ENCODE measurements around the gene TMEM72.
A peak's percentile ranks its signal among the peaks of the same experiment; 100 is the strongest.
"Not testable (repeated sequence)": the region's sequence is repeated elsewhere in the genome, so short reads cannot be mapped to it uniquely, and the experiment has no call there.

Gene TMEM72

GRCh38 chr10:44911081-44911540, at the start of gene TMEM72:
TMEM72 (plus strand) TSS chr10:44911337; CDS start chr10:44911513, 176 bp downstream.
- no peaks in the 10 kb centered on the region for H3K36me3 Mint-ChIP-seq (ENCODE audit: low read depth)
- peaks cover 14% of the 10 kb centered on the region for H3K4me1 Mint-ChIP-seq (ENCODE audit: low read depth)
- H3K9me3 Mint-ChIP-seq = no peaks in the 10 kb centered on the region
- H3K27ac Mint-ChIP-seq = no peak within 1 kb of the TSS
- H3K27me3 Mint-ChIP-seq = no peaks in the 10 kb centered on the region
- H3K4me3 Mint-ChIP-seq = no peak within 1 kb of the TSS

DNA sequence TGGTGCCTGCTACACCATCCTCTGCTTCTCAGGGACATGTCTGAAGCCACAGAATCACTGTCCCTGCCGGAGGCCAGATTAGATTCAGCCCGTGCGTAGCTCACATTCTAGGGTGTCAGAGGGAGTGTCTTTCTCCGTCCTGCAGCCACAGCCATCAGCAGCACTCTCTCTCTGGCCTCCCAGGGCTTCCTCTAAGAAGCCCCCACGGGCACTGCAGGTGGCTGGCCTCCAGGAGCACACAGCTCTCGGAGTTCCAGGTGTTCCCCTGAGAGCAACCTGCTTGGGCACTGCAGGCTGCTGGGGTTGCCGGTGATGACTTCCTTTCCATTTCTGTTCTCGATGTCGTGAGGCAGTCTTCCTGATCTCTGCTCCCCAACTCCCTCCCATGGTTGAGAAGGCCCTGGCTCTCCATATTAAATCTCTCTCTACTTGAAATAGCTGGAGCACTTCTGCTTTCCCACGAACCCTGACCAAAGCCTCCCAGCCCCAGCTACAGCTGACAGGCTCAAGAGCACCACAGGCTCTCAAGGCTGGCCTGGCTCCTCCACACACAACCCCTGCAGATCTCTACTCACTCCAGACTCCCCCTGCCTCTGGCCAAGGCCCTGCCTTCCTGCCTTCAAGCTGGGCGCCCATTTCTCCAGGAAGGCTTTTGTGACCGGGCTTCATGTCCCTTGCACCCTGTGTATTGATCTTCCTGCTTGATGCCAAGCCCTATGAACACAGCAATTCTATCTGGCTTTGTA, 49.0 kb upstream of the TMEM72 start:
- Mint-ChIP-seq H3K27ac (no peak overlapping the region), H3K4me3 (no peak overlapping the region), H3K4me1 (ENCODE audit: low read depth) (peaks cover 13% of the 10 kb centered on the region), H3K9me3 (no peaks in the 10 kb centered on the region), H3K27me3 (peaks cover 44% of the 10 kb centered on the region), H3K36me3 (ENCODE audit: low read depth) (no peaks in the 10 kb centered on the region)

GRCh38 chr10:44862924-44863323, 48.2 kb upstream of the TMEM72 start:
- Mint-ChIP-seq H3K27ac (no peak overlapping the region), H3K9me3 (no peaks in the 10 kb centered on the region), H3K36me3 (ENCODE audit: low read depth) (no peaks in the 10 kb centered on the region), H3K4me3 (no peak overlapping the region), H3K4me1 (ENCODE audit: low read depth) (peaks cover 13% of the 10 kb centered on the region), H3K27me3 (peaks cover 48% of the 10 kb centered on the region)

GRCh38 chr10:44863344-44864047, 47.6 kb upstream of the TMEM72 start:
- Mint-ChIP-seq H3K9me3 (no peaks in the 10 kb centered on the region), H3K36me3 (ENCODE audit: low read depth) (no peaks in the 10 kb centered on the region), H3K27ac (no peak overlapping the region), H3K27me3 (peaks cover 52% of the 10 kb centered on the region), H3K4me1 (ENCODE audit: low read depth) (peaks cover 13% of the 10 kb centered on the region), H3K4me3 (peak overlapping the region; percentile 83)

- H3K9me3 Mint-ChIP-seq = no peaks in the 10 kb centered on the region
- H3K4me3 Mint-ChIP-seq = peak overlapping the region; percentile 83
- peaks cover 13% of the 10 kb centered on the region for H3K4me1 Mint-ChIP-seq (ENCODE audit: low read depth)
- H3K27ac Mint-ChIP-seq = no peak overlapping the region
- no peaks in the 10 kb centered on the region for H3K36me3 Mint-ChIP-seq (ENCODE audit: low read depth)
- peaks cover 56% of the 10 kb centered on the region for H3K27me3 Mint-ChIP-seq
Measured at GRCh38 chr10:44864051-44864450, 47.1 kb upstream of the TMEM72 start.

DNA sequence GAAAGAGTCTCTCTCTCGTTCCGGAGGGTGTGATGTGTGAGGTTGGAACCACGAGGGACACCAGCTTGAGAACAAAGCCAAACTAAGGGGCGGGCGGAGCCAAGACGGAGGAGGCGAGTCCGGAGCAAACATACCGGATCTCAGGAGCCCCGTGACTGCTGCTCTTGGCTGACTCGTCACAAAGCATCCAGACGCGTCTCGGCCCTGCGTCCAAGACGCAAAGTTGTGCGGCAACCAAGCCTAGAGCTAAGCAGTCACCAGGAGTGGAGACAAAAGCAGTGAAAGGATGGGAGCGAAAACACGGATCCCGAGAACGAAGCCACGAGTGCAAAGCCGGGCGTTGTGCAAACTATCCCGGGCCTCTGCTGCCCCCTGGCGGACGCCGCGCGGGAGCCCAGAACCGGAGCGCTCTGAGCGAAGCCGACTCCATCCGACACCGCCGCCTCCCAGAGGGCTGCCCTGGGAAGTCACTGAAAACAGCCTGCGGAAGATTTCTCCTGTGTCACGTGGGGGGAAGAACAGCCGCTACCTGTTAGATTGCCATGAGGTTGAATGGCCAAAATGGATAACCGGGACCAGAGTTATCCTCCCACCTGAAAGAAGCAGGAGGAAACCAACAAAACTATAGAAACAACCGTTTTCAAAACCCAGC, 46.4 kb upstream of the TMEM72 start:
- Mint-ChIP-seq H3K9me3 (no peaks in the 10 kb centered on the region), H3K36me3 (ENCODE audit: low read depth) (no peaks in the 10 kb centered on the region), H3K4me3 (peak overlapping the region; percentile 83), H3K27me3 (peaks cover 59% of the 10 kb centered on the region), H3K27ac (no peak overlapping the region), H3K4me1 (ENCODE audit: low read depth) (peaks cover 13% of the 10 kb centered on the region)

DNA sequence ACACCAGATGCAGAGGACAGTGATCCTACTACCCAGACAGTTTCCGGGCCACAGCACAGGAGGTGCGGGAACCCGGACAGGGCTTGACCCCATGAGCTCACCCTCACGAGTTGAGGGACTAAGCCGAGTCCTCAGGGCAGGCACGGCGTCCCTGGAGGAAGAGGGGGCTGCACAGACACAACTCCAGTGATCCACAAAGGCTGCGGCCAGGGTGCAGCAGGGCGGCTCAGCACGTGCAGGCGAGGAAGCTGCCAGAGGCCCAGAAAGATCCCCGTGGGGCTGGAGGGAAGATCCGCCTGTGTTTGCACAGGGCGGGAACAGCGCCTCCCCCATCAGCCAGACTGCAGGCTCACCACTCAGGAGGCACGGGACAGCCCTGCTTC, 45.9 kb upstream of the TMEM72 start:
- peaks cover 62% of the 10 kb centered on the region for H3K27me3 Mint-ChIP-seq
- H3K4me3 Mint-ChIP-seq = peak overlapping the region; percentile 83
- no peaks in the 10 kb centered on the region for H3K9me3 Mint-ChIP-seq
- H3K36me3 Mint-ChIP-seq (ENCODE audit: low read depth) = no peaks in the 10 kb centered on the region
- H3K27ac Mint-ChIP-seq = no peak overlapping the region
- H3K4me1 Mint-ChIP-seq (ENCODE audit: low read depth) = peaks cover 13% of the 10 kb centered on the region

GRCh38 chr10:44866367-44866766, 44.8 kb upstream of the TMEM72 start:
- peaks cover 67% of the 10 kb centered on the region for H3K27me3 Mint-ChIP-seq
- not testable (repeated sequence) for H3K4me3 Mint-ChIP-seq; H3K27ac Mint-ChIP-seq; H3K9me3 Mint-ChIP-seq; H3K36me3 Mint-ChIP-seq (ENCODE audit: low read depth)
- peaks cover 13% of the 10 kb centered on the region for H3K4me1 Mint-ChIP-seq (ENCODE audit: low read depth)

DNA sequence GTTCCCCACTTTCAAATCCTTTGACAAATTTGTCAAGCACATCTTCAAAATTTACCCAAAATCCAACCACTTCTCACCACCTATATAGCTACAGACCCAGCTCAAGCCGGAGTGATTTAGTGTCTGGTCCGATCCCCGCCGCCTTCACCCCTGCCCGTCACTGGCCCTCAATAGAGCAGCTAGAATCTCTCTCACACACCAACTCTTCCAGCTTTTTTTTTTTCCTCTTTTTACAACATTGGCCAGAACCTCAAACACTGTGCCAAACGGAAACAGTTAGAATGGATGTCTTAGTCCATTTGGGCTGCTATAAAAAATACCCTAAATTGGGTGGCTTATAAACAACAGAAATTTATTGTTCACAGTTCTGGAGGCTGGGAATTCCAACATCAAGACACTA, 41.1 kb upstream of the TMEM72 start:
- Mint-ChIP-seq H3K36me3 (ENCODE audit: low read depth) (no peaks in the 10 kb centered on the region), H3K4me3 (no peak overlapping the region), H3K27ac (no peak overlapping the region), H3K4me1 (ENCODE audit: low read depth) (peaks cover 1% of the 10 kb centered on the region), H3K27me3 (peaks cover 43% of the 10 kb centered on the region), H3K9me3 (no peaks in the 10 kb centered on the region)

GRCh38 chr10:44873160-44873559, 38.0 kb upstream of the TMEM72 start:
- no peak overlapping the region for H3K4me3 Mint-ChIP-seq
- H3K27me3 Mint-ChIP-seq = peaks cover 19% of the 10 kb centered on the region
- no peaks in the 10 kb centered on the region for H3K36me3 Mint-ChIP-seq (ENCODE audit: low read depth)
- no peak overlapping the region for H3K27ac Mint-ChIP-seq
- no peaks in the 10 kb centered on the region for H3K9me3 Mint-ChIP-seq
- no peaks in the 10 kb centered on the region for H3K4me1 Mint-ChIP-seq (ENCODE audit: low read depth)

- Mint-ChIP-seq H3K27ac (no peak overlapping the region), H3K9me3 (no peaks in the 10 kb centered on the region), H3K36me3 (ENCODE audit: low read depth) (no peaks in the 10 kb centered on the region), H3K4me1 (ENCODE audit: low read depth) (peaks cover 7% of the 10 kb centered on the region), H3K27me3 (peaks cover 10% of the 10 kb centered on the region), H3K4me3 (no peak overlapping the region)
Measured at GRCh38 chr10:44874166-44874565, 37.0 kb upstream of the TMEM72 start.

- H3K9me3 Mint-ChIP-seq = no peaks in the 10 kb centered on the region
- peaks cover 14% of the 10 kb centered on the region for H3K4me1 Mint-ChIP-seq (ENCODE audit: low read depth)
- peak overlapping the region; percentile 83 for H3K4me3 Mint-ChIP-seq
- no peak overlapping the region for H3K27ac Mint-ChIP-seq
- H3K27me3 Mint-ChIP-seq = peaks cover 8% of the 10 kb centered on the region
- H3K36me3 Mint-ChIP-seq (ENCODE audit: low read depth) = no peaks in the 10 kb centered on the region
Measured at GRCh38 chr10:44878706-44879530, 32.2 kb upstream of the TMEM72 start.

DNA sequence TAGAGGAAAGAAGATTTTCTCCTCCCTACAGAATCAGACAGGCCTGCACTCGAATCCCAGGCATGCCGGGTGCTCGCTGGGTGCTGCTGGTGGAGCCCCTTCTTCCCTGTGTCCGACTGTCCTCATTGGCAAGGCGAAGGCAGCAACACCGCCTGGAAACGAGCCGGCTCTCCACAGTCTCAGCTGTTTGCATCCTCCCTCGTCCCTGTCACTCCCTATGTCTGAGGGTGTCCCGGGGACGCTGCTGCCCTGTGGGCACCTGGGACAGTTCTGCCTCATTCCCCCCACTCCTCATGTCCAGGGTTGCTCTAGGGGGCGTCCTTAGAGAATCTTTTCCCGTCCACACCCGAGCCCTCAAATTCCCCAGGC, 31.6 kb upstream of the TMEM72 start:
- no peaks in the 10 kb centered on the region for H3K36me3 Mint-ChIP-seq (ENCODE audit: low read depth)
- no peak overlapping the region for H3K27ac Mint-ChIP-seq
- H3K4me1 Mint-ChIP-seq (ENCODE audit: low read depth) = peaks cover 14% of the 10 kb centered on the region
- no peaks in the 10 kb centered on the region for H3K9me3 Mint-ChIP-seq
- peaks cover 8% of the 10 kb centered on the region for H3K27me3 Mint-ChIP-seq
- peak overlapping the region; percentile 83 for H3K4me3 Mint-ChIP-seq

DNA sequence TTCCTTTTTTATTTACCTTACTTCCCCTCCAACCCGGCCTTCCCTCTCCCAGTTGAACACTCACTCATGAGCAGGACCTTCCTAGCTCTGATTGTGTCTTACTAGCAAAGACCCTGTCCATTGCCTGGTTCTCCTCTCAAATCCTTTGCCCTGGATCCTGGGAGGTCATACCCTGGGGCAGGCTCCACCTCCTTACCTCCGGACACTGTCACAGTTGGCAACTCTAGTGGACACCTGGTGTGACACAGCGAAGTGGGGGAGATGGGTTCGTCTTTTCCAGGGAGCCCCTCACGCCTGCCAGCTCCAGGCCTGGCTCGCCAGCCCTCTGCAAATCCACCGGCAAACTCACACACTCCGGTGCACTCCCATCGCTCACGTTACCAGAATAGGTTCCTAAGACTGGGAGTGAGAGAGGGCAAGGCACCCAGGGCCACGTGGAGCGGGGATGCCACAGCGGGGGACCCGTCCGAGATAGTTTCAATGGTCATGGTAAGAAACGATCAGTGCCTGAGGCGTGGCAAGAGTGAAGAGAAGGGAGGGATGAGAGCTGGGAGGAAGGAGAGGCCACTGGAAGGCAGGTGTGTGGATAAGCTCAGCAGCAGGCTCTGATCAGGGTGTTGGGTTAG, 30.9 kb upstream of the TMEM72 start:
- H3K9me3 Mint-ChIP-seq = no peaks in the 10 kb centered on the region
- H3K27ac Mint-ChIP-seq = no peak overlapping the region
- H3K4me1 Mint-ChIP-seq (ENCODE audit: low read depth) = peaks cover 14% of the 10 kb centered on the region
- no peaks in the 10 kb centered on the region for H3K36me3 Mint-ChIP-seq (ENCODE audit: low read depth)
- H3K27me3 Mint-ChIP-seq = peaks cover 8% of the 10 kb centered on the region
- peak overlapping the region; percentile 22 for H3K4me3 Mint-ChIP-seq

Data from stimulated activated naive CD8-positive, alpha-beta T cell treated with anti-CD3 and anti-CD28 coated beads, Interleukin-15, Interleukin-2, amounts not matched to agents 100 ng/mL and 50 ng/mL, for 24 hours (primary cell).